Endometrial microvascular endothelial cells (primary cell): ENCODE data around the gene SLC29A1. TPM values are rescaled to one million over a fixed set of nuclear protein-coding genes. Genes with fewer than 3 reads are reported as not detected.
"Not testable (repeated sequence)": the region's sequence is repeated elsewhere in the genome, so short reads cannot be mapped to it uniquely, and the experiment has no call there.

Source experiments
- in situ Hi-C: cut with HindIII; loops from 2 replicates; pipeline ENCODE4 v1.10.0; 2017; ENCODE audit warnings: low sequenced_read_pairs, low pct_unique_long_range_greater_than_20kb; ENCODE audit errors: inconsistent ontology term
- total RNA-seq: library from RNA; depleted of rRNA; stranded (reverse); fragments of >200 nt; gene quantifications from one replicate; pipeline ENCODE4 v1.2.3, GENCODE V29; 2015; ENCODE audit errors: inconsistent ontology term

The SLC29A1 gene
- total RNA-seq = 158 TPM

DNA sequence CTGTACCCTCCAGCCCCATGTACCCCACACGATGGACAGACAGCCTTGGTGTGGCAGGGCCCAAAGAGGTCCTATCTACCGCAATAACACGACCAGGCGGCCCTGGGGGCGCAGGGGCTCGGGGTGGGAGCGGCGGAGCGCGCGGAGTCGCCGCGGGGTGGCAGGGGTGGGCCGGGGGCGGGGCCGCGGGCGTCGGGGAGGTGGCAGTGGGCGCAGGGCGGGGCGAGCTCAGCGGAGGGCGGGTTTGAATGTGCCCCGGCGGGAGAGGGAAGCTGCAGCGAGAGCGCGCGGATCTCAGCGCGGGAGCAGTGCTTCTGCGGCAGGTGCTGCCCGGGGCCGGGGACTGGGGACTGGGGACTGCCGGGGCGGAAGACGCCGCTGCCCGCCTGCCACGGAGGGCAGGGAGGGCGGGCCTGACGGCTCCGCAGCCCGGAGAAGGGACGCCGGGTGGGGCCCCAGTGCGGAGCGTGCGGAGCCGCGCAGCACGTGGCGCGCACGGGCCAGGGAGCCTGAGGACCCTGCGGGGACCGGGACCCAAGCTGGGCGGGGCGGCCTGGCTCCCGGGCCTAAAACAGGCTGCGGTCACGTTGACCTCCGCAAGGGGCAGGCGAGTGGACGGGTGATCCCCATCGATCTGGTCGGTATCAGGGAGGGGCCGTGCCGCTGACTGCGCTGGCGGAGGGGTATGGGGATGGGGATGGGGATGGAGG, at the start of gene SLC29A1:
Gene SLC29A1 (plus strand): TSS at position 277 of the 710 bp plus-strand sequence. CDS start 3,719 bp downstream, outside the sequence.
- in situ Hi-C loops = no loop called here

DNA sequence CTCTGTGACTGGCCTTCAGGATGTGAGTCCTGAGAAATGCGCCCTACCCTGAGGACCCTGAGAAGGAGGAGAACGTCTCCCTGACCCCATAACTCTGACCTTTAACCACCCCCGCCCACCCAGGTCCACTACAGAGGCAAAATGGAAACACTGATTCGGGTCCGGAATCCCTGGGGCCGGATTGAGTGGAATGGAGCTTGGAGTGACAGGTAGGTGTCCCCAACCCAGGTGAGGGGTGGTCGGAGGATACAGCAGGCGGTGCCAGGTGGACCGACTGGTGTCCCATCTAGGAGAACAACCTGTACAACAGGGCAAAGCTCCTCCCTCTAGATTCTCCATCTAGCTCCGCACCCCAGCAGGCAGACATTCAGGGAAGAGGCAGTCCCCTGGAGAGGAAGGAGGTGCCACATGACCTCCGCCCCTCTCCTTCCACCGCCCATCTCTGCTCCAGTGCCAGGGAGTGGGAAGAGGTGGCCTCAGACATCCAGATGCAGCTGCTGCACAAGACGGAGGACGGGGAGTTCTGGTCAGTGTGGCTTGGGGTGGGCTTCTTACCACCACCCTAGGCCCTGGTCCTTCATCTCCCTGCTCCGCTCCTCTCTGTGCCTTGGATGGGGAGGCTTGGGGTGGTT, 47.1 kb upstream of the SLC29A1 start:
- in situ Hi-C loops = no loop called here

DNA sequence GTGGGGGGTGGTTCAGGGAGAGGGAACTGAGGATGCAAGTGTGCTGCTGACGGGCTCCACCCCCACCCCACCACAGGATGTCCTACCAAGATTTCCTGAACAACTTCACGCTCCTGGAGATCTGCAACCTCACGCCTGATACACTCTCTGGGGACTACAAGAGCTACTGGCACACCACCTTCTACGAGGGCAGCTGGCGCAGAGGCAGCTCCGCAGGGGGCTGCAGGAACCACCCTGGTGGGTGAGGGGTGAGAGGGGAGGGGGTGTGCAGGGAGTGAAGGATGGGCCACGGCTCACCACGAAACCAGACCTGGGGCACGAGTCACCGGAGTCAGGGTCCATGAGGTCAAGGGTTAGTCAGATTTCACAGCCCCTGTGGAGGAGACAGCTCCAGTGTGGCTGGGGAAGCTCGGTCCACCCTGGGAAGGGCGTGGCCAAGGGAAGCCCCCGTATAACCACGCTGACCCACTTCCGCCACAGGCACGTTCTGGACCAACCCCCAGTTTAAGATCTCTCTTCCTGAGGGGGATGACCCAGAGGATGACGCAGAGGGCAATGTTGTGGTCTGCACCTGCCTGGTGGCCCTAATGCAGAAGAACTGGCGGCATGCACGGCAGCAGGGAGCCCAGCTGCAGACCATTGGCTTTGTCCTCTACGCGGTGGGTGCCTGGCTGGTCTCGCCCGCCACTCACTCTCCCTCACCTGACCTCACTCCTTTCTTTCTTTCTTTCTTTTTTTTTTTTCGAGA, 46.5 kb upstream of the SLC29A1 start:
- in situ Hi-C loops = no loop called here

DNA sequence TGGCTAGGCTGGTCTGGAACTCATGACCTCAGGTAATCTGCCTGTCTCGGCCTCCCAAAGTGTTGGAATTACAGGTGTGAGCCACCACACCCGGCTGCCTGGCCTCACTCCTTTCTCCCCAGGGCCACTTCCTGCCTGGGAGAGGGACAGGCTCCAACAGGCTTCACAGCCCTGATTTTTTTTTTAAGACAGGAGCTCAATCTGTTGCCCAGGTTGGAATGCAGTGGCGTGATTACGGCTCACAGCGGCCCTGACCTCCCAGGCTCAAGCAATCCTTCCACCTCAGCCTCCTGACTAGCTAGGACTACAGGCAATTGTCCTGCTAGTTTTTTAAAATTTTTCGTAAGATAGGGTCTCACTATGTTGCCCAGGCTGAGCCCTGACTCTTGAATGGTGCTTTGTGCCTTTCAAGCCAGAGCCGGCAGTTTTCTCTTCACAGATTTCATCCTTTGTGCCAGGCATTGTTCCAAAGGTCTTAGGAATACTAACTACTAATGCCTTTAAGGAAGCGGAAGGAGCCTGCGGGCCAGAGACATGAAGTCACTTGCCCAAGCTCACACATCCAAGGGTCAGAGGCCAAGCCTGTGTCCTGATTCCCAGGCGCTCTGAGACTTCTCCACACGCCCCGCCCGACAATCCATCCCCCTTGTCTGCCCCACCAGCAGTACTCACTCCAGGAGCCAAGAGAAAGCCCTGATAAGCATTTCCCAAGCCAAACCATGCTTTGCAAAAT, 45.5 kb upstream of the SLC29A1 start:
- in situ Hi-C loops = no loop called here

DNA sequence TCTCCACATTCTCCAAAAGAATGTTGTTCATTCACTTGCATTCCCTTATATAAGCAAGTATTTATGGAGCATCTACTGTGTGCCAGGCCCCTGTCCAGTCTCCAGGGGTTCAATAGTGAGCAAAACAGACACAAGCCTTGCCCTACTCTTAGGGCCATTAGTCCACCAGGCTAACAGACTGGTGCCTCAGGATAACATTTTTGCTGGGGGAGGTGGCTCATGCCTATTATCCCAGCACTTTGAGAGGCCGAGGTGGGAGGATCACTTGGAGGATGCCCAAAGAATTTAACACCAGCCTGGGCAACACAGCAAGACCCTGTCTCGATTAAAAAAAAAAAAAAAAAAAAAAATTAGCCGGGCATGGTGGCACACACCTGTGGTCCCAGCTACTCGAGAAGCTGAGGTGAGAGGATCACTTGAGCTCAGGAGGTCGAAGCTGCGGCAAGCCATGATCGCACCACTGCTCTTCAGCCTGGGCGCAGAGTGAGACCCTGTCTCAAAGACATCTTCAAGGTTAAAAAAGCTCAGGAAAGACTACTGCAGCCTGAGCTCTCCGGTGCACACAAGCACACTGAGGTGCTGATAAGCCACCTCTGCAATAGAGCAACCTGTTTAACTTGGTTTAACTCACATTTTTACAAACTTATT, 44.8 kb upstream of the SLC29A1 start:
- in situ Hi-C loops = no loop called here

DNA sequence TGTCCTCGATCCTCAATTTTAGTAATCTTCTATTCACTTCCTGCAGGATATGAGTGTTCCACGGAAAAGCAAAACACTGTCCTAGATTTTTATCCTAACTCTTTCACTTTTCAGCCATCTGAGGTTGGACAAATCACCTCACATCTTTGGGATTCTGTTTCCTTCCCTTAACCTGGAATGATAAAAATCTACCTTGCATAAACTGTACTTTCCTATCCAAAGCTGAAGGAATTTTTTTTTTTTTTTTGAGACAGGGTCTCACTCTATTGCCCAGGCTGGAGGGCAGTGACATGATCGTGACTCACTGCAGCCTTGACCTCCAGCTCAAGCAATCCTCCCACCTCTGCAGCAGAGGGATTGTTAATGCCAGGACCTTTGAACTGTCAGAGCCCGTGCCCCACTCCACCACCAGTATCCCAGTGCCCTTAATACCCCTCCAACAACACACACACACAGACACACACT, 44.3 kb upstream of the SLC29A1 start:
- in situ Hi-C loops = no loop called here

DNA sequence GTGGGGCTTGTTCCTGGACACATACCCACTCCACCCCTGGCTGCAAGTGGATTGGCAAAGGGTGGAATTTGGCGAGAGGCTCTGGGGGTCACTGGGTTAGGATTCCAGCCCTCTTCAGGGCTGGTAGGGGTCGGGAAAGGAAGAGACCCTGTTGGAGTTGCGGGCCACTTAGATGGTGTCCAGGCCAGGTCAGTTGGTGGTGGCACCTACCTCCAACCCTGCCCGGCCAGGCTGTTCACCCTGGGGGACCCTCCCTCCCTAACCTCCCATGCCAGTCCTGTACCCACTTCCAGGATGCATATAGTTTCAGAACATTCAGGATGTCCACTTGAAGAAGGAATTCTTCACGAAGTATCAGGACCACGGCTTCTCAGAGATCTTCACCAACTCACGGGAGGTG, 43.7 kb upstream of the SLC29A1 start:
- in situ Hi-C loops = no loop called here

DNA sequence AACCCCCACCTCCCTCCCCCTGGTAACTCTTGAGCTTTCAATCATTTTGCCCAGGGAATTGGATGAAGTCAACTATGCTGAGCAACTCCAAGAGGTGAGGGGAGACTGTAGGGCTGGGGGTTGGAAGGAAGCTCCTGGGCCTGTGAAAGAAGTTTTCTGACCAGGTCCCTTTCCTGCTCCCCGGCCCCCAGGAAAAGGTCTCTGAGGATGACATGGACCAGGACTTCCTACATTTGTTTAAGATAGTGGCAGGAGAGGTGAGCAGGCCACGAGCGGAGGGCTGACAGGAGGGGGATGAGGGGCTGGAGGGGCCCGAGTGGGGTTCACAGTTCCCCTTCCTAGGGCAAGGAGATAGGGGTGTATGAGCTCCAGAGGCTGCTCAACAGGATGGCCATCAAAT, 43.0 kb upstream of the SLC29A1 start:
- in situ Hi-C loops = no loop called here

DNA sequence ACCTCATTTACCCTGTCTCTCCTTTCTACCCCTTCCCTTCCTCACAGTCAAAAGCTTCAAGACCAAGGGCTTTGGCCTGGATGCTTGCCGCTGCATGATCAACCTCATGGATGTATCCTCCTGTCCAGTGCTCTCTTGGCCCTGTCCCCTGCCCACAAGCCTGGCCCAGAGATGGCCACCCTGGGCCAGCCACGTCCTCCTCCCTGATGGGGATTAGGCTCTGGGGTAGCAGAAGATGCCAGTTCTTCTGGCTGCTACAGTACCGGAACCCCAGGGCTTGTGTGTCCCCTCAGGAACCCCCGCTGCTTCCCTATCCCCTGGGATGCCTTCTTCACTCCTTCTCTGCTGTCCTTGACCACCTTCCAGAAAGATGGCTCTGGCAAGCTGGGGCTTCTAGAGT, 42.5 kb upstream of the SLC29A1 start:
- in situ Hi-C loops = no loop called here

DNA sequence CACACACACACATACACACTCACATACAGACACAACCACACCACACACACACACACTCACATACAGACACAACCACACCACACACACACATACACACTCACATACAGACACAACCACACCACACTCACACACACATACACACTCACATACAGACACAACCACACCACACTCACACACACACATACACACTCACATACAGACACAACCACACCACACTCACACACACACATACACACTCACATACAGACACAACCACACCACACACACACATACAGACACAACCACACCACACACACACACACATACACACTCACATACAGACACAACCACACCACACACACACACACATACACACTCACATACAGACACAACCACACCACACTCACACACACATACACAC, 41.6 kb upstream of the SLC29A1 start:
- in situ Hi-C loops = not testable (repeated sequence)

DNA sequence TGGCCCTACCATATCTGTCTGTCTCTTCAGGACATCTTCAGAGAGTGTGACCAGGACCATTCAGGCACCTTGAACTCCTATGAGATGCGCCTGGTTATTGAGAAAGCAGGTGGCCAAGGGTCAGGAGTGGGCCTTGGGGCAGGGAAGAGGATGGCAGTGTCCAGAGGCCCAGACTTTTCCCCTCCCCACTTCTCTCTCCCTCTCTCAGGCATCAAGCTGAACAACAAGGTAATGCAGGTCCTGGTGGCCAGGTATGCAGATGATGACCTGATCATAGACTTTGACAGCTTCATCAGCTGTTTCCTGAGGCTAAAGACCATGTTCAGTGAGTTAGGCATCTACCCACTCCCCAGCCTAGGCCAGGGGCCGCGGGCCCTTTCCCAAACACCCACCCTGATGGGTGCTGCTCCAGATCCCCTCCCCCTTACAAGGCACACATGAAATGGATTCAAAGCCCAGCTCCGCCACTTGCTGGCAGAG, 40.4 kb upstream of the SLC29A1 start:
- in situ Hi-C loops = no loop called here

DNA sequence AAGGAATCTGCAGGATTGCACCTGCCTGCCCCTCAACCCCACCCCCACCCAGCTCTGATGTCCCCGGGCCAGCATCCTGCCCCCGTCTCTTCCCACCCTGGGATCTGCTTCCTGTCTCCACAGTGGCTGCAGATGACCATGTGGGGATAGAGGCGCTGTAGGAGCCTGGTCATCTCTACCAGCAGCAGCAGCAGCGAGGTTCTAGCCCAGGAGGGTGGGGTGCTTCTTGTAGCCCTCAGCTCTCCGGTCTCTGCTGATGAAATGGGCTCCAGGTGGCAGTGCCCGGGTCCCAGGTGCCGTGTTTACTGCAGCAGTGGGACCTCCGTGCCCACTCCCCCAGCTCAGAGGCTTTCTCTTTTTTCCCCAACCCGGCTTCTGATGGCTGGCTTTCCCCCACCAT, 39.6 kb upstream of the SLC29A1 start:
- in situ Hi-C loops = no loop called here

DNA sequence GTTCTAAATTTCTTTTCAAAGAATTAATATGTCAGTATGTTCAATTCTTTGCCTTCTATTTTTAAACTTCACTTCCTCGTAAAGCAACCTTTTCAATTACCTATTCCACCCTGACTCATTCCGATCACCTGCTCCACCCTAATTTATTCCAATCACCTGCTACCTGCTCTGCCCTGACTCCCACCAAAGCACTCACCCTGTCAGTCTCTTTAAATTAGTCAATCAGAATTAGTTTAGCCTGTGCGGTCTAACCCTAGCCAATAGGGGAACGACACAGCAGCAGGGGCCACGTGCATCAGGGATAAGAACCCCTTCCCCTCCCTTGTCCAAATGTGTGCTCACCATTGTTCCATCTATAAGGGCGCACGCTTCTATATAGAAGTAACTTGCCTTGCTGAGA, 38.0 kb upstream of the SLC29A1 start:
- in situ Hi-C loops = not testable (repeated sequence)

DNA sequence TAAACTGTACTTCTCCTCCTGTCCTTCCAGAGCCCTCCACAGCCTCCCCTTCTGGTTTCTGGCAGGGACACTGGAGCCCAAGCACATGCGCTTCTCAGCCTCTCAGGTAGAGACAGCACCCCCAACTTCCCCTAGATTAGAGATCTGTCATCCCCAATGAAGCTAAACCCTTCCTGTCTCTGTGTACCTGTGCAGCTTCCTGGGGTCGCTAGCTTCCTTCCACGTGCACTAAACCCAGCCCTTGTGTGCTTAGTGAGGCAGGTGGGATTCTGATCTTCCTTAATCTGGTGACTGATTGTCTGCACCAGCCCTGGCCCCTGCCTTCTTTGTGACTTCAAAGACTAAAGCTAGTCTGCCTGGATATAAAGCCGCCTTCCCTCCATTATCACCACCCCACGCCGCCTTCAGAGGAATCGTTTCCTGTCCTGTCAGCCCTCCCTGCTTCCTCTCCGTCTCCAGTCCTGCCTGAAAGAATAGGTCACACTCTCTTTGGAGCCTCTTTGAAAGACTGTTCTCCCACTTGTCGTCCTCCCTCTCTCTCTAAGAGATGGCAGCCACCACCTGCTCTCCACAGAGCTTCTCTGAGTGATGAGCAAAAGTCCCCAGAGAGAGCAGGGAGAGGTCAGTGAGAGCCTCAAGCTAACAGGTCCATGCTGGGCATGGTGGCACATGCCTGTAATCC, 37.3 kb upstream of the SLC29A1 start:
- in situ Hi-C loops = no loop called here

DNA sequence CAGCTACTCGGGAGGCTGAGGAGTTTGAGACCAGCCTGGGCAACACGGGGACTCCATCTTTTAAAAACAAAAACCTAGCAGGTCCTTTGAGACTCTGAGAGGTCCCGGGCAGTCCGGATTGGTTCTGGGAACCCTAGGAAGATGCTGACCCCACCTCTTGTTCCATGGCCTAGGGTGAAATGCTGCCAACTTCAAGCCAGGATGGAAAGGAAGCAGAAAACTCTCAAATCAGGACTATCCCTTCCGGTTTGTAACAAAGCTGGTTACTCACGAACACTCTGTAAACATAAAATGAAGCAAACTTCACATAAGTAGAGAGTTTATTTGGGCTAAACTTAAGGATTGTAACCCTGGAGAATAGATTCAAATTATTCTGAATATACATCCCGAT, 36.8 kb upstream of the SLC29A1 start:
- in situ Hi-C loops = no loop called here

DNA sequence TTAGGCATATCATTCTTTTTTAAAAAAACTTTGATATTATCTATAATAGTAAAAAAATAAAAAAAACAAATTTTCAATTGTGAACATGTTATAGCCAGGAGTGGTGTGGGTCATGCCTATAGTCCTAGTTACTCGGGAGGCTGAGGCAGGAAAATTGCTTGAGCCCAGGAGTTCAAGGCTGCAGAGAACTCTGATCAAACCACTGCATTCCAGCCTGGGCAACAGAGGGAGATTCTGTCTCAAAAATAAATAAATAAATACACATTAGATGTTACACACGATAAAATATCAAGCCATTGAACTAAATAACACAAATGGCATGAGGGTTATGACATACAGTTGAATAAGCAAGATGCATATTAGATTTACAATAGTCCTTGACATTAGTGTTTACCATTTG, 34.6 kb upstream of the SLC29A1 start:
- in situ Hi-C loops = no loop called here

DNA sequence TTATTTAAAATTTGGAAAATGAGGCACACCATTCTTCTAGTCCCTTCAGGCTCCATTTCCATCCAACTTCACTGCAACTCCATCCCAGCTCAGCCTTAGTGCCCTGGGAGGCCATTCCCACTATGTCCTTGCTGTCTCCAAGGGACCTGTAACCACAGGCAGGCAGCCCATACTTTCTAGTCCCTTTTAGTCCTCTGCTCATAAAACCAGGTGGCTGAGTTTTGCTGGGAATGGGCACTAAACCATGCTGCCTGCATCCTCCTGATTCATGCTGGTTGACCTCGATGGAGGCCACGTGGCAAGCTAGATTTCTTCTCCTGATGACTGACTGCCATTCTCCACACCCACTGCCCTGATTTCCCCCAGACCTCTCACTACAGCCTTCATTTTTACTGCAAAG, 34.1 kb upstream of the SLC29A1 start:
- in situ Hi-C loops = no loop called here

DNA sequence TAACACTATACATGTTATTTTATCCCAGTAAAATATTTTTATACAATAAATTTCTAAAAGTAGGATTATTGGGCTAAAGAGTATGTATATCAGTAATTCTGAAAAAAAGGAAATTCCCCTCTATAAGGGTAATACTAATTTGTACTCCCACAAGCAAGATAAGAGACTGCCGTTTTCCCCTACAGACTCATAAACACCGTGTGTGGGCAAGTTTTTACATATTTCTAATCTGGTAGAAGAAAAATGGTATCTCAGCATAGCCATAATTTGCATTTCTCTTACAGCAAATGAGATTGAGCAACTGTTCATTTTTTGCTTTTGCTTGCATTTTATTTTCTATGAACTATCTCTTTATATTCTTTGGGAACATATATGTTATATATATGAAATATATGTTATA, 32.7 kb upstream of the SLC29A1 start:
- in situ Hi-C loops = no loop called here
